ENCODE results near the gene GRIK2. TPM values are rescaled to one million over a fixed set of nuclear protein-coding genes. Genes with fewer than 3 reads are reported as not detected.

GRIK2 gene
- total and polyA plus RNA-seq, 2 donors (not counting 3 experiments of a cell fraction or from before 2014, with no cell fraction given), result not detected

GRCh38 chr6:101716810-101717209, 323.3 kb downstream of the GRIK2 start:
- Histone ChIP-seq H3K9ac (replicated peaks; ENCODE audit: extremely low read depth, insufficient read depth, low read length) (no peak overlapping the region), H3K4me1 (ENCODE audit: control insufficient read depth, extremely low read depth, insufficient read depth, low read length) (no peaks in the 10 kb centered on the region), H3K4me2 (ENCODE audit: insufficient read depth, low read length) (no peak overlapping the region), H3K27me3 (ENCODE audit: control insufficient read depth in 2 of 2, insufficient read depth in 2 of 2, low read length in 2 of 2) (no peaks in the 10 kb centered on the region), H3K9me1 (replicated peaks; ENCODE audit: control insufficient read depth, extremely low read depth, insufficient read depth, low read length) (no peaks in the 10 kb centered on the region), H3K79me2 (ENCODE audit: control insufficient read depth, insufficient read depth, low read length) (no peaks in the 10 kb centered on the region), H4K20me1 (replicated peaks; ENCODE audit: control insufficient read depth, extremely low read depth, insufficient read depth, low read length) (no peaks in the 10 kb centered on the region), H3K36me3 (ENCODE audit: control insufficient read depth in 2 of 2, extremely low read depth in 1 of 2, insufficient read depth in 2 of 2, low read length in 2 of 2) (no peaks in the 10 kb centered on the region), H3K27ac (ENCODE audit: insufficient read depth, low read depth, low read length) (no peak overlapping the region), H3K9me3 (replicated peaks; ENCODE audit: control insufficient read depth, insufficient read depth, low read length) (no peaks in the 10 kb centered on the region), H2AFZ (ENCODE audit: low read depth, low read length) (no peak overlapping the region), H3K4me3 (replicated peaks in 1 of 3; ENCODE audit: insufficient read depth in 1 of 3, low read depth in 1 of 3, low read length in 3 of 3) (no peak overlapping the region)
- ChIA-PET CTCF (interaction anchor here (1.1 kb wide), 1 partner anchor 25 kb away, joined by 4 read pairs; no protein-coding TSS in a partner anchor), POLR2A (no interaction called here)
- BruUV-seq (replicated peaks), result no TSS peak
- DNase-seq (ENCODE audit: low read depth, low spot score) (no peak), FAIRE-seq (no peak)
- no peak for TF ChIP-seq MAX (IDR thresholded peaks at IDR 0.05; ENCODE audit: insufficient read depth, insufficient read length)
- no peak for TF ChIP-seq EZH2 (IDR thresholded peaks at IDR 0.05; ENCODE audit: borderline replicate concordance, low read depth, low read length, severe bottlenecking)
- TF ChIP-seq POLR2A (IDR thresholded peaks at IDR 0.05; ENCODE audit: low read depth, low read length), result no peak
- no peak for TF ChIP-seq JUN (IDR thresholded peaks at IDR 0.05; ENCODE audit: borderline replicate concordance, insufficient read depth, insufficient read length, low read depth)
- no peak for TF ChIP-seq MYC (IDR thresholded peaks at IDR 0.05; ENCODE audit: low read depth, low read length)
- no peak for TF ChIP-seq FOS (IDR thresholded peaks at IDR 0.05; ENCODE audit: borderline replicate concordance, insufficient read depth, low read length)
- no peak for TF ChIP-seq CTCF (IDR thresholded peaks at IDR 0.05; ENCODE audit: extremely low read depth in 1 of 2, insufficient read depth in 1 of 2, low read depth in 1 of 2, low read length in 2 of 2)
- TF ChIP-seq GATA2 (IDR thresholded peaks at IDR 0.05; ENCODE audit: insufficient read depth, insufficient read length, low read depth, low read length), result no peak
- TF ChIP-seq POLR2AphosphoS5 (IDR thresholded peaks at IDR 0.05; ENCODE audit: insufficient read depth, low read depth, low read length), result no peak
- dilution Hi-C loops (cut with MboI; ENCODE audit: extremely low pct_ligation_motif_present, low sequenced_read_pairs) (no loop called here), intact Hi-C loops (cut with micrococcal nuclease) (no loop called here)

All from endothelial cell of umbilical vein (primary cell).